Left renal cortex interstitium (tissue), 4 donors: ENCODE measurements around the gene SUN1. TPM values are rescaled to one million over a fixed set of nuclear protein-coding genes. Genes with fewer than 3 reads are reported as not detected.
"Not testable (repeated sequence)": the region's sequence is repeated elsewhere in the genome, so short reads cannot be mapped to it uniquely, and the experiment has no call there.

Source experiments
- DNase-seq, 4 donors: peaks; one replicate each; pipeline ENCODE4 v3.0.0-alpha.2; 2013; ENCODE audit warnings: low read depth in 4 of 4, low spot score in 2 of 4, missing footprints in 1 of 4
- polyA plus RNA-seq, 4 donors: library from polyadenylated mRNA; unstranded; fragments of 120-200 nt; gene quantifications; one replicate each; pipeline ENCODE4 v1.2.1, GENCODE V29; 2013; ENCODE audit not compliant: insufficient read length in 4 of 4

The SUN1 gene
- polyA plus RNA-seq, 4 donors: 107 to 191 (median 147) TPM

DNA sequence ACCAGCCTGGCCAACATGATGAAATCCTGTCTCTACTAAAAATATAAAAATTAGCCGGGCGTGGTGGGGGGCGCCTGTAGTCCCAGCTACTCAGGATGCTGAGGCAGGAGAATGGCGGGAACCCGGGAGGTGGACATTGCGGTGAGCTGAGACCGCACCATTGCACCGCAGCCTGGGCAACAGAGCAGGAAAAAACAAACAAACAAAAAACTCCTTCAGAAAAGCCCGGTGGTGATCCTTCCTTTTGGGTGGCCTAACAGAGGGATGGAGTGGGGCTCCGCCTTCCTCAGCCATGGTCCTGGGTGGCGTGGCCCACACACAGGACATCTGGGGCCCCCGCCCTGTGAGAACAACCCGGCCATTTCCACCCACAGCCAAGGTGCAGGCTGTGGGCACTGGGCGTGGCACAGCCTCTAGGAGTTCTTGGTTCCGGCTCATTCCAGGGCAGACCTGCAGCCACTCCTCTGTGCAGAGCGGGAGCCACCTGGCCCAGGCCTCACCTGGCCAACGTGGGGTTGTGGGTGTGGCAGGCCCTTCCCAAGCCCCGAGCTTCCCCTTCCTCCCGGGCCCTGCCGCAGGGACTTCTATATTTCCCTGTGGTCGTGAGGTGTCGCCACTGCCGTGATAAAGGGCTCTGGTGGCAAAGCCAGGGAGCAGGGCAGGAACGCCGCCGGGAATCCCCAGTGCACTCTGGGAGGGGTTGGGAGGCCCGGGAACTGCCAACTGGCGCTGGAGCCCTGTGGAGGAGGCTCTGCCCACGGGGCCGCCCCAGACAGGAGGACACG is 81.7 kb downstream of the SUN1 start:
- DNase-seq: no peak

DNA sequence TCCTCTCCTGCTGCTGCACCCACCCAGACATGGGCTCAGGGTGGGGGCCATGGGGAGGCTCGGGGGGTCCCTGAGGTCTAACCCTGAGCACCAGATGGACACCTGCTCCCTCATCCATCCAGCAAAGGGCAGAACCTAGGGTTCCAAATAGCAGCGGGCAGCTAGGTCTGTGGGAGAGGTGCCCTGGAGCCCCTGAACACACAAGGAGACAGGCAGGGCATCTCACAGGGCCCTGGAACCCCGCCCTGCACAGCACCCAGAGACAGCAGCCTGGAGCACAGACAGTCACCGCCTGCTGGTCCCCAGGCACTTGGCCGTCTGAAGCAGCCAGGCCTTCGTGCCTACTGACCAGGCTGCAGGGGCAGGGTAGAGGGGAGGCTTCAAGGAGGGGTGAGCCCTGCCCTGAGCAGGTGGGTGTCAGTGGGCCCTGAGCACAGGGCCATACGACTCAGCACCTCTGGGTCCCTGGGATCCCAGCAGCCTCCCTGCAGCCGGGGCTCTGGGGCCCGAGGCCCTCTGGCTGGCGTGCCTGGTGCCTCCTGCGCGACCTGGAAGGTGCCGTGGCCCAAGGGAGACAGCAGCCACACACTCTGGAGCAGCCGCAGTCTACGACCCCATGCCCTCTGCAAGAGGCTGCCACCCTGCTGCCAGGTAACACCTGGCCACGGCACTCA is 82.4 kb downstream of the SUN1 start:
- DNase-seq: no peak

DNA sequence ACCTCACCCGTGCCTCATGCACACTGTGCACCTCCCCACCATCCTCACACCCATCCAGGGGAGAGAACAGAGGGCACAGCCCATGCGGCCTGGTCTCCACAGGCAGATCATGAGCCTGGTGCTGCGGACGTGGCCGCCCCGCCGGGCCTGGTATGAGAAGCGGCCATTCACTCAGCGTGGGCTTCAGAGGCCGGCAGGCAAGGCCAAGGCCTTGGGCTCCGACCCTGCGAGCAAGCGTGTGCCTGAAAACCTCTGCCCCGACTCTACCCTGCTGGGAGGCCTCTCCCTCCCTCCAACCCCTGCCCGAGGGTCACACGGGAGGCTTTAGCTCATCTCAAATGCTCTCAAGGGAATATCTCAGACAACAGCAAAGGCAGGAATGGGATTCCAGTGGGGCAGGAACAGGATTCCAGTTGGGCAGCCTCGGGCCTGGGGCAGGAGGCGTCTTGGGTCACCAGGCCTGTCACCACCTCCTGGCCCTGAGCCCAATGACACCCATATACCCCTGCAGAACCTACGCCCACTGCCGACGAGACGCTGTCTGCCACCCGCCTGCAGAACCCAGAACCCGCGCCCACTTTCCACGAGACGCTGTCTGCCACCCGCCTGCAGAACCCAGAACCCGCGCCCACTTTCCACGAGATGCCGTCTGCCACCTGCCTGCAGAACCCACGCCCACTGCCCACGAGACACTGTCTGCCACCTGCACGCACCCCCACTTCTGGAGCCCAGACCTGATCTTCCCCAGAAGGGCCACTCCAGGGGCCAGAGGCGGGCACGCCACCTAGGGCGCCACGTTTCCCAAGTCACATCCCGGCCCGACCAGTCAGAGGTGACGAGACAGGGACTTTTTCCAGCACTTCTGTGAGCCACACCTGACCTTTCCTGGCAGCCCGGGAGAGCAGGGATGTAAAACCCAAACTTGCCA is 83.3 kb downstream of the SUN1 start:
- no peak for DNase-seq

DNA sequence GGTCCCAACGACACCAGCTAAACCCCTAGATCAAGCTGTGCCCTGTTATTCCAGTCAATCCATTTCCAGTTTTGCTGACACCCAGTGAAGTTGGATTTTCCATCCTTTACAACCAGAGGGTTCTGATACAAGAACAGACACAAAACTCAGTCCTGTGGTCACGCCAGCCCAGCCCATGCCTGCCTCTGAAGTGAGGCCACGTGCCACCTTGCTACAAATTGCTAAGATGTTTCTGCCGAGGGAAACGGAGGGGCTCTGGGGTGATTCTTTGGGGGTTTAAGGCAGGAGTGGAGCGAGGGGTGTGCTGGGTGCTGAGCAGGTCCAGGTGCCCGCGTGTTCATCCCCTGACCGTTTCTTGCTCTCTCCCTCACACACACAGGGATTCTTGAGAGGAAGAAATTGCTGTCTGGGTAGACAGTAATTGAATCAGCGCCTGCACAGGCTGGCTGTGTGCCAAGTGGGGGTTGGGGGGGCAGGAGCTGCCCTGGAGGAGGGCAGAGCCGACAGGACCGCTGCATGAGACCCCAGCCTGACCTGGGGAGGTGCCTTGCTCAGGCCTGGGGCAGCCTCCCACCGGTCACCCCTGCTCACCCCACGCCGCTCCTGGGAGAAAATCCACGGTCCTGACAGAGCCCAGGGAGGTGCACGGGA is 84.1 kb downstream of the SUN1 start:
- no peak for DNase-seq

DNA sequence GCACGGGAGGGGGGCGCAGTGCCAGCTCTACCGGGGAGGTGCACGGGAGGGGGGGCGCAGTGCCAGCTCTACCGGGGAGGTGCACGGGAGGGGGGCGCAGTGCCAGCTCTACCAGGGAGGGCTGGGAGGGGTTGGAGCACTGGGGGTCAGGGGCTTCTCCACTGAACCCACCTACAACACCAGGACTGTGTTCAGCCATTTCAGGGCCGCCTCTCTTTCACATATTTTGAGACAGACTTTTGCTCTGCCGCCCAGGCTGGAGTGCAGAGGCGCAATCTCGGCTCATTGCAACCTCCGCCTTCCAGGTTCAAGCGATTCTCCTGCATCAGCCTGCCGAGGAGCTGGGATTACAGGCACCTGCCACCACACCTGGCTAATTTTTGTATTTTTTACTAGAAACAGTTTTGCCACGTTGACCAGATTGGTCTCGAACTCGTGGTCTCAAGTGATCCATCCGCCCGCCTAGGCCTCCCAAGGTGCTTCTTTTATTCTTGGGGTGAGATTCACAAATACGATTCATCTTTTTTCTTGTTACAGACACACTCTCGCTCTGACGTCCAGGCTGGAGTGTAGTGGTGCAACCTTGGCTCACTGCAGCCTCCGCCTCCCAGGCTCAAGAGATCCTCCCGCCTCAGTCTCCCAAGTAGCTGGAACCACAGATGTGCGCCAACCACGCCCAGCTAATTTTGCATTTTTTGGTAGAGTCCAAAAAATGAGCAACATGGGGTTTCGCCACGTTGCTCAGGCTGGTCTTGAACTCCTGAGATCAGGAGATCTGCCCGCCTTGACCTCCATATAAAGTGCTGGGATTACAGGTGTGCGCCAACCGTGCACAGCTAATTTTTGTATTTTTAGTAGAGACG is 85.2 kb downstream of the SUN1 start:
- DNase-seq: no peak

DNA sequence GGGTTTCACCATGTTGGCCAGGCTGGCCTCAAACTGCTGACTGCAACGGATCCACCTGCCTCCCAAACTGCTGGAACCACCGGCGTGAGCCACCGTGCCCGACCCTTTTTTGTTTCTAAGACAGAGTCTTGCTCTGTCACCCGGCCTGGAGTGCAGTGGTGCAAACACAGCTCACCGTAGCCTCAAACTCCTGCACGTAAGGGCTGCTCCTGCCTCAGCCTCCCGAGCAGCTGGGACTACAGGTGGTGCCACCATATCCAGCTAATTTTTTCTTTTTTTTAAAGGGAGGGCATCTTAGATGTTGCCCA is 85.8 kb downstream of the SUN1 start:
- DNase-seq: no peak

DNA sequence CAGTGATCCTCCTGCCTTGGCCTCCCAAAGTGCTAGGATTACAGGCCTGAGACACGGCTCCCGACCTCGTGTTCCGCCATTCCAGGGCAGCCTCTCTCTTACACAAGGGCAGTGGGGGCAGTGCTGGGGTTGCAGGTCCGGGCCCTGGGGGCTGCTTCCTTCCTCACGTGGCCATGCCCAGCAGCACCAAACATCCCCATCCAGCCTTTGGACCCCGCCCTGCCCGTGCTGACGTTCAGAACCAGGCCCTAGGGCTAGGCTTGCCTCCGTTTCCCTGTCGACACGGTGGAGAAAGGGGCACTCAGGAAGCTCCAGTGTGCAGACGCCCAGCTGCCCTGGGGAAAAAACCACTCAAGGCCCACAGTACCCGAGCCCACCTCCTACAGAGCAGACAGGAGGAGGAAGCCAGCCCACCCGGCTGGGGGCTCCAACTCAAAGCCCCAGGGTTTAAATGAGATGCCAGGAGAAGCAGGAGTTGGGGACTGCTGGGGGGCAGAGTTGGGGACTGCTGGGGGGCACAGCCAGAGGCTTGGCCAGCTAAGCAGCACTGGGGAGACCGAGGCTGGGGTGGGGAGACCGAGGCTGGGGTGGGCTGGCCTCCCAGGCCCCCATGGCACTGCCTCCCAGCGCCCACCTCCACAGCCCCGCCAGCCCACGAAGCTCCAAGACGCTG is 86.3 kb downstream of the SUN1 start:
- no peak for DNase-seq

DNA sequence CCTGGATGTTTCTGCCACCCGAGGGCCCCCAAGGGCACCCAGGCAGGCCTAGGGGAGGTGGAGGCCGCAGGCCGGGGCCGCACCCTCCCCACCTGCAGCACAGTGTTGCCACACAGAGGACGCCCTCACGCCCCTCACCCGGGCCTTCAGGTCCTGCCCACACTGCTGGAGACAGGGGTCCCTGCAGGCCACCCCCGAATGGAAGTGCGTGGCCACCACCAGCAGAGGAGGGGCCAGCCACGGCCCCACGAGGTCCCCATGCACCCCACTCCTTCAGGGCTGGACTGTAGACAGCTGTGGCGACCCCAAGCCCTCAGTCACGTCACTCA is 86.8 kb downstream of the SUN1 start:
- no peak for DNase-seq

DNA sequence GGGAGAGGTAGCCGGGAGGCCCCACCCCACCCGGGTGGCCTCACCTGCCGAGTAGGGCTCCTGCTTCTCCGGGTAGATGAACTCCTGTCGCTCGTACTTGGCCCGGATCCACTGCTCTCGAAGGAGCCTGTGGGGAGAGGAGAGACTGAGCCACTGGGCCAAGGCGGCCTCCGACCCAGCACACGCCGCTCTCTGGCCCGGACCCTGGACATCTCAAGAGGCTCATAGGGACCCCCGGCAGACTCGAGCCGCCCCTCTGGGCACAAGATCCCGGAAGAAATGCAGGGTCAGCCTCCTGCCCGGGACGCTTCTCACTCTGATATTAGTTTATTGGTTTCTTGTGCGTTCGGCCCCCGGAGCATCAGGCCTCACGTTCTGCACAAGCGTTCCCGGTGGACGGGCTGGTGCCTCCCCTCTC is 87.7 kb downstream of the SUN1 start:
- no peak for DNase-seq

DNA sequence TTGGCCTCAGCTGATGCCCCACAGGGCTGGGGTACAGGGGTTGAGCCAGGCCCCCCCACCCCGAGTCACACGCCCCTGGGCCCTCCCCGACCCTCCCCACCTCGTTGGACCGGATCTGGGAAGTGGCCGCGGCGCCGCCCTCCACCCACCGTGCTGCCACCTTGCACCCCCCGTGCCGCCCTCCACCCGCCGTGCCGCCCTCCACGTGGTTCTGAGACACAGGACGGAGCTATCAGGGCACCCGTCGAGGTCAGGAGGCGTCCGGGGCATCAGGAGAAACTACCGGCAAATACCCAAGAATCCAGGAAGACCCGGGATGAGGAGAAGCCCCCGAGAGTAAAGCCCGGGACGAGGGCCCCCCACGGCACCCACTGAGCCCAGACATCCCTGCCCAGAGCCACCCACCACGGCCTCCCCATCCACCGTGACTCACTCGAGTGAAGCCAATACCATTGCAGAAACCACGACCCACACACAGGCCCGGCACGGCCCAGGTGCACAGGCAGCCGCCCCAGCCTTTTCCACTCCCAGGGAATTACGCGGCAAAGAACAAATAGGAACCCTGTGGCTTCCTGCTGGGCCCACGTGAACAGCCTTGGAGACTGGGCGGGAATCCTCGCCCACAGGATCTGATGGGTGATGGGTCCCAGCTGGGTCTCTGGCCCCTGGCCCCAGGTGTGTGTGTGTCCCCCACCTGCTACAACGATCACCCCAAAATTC is 88.2 kb downstream of the SUN1 start:
- DNase-seq: no peak

DNA sequence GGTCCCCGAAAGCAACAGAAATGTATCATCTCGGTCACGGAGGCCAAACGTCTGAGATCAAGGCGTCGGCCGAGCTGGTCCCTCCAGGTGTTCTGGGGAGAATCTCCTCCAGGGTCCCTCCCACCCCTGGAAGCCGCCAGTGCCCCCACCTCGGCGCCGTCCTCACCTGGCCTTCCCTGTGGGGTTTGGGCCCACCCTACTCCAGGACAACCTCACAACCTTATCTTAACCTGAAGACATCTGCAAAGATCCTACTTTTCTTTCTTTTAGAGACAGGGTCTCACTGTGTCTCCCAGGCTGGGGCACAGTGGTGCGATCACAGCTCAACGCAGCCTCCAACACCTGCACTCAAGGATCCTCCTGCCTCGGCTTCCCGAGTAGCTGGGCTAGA is 88.8 kb downstream of the SUN1 start:
- no peak for DNase-seq

DNA sequence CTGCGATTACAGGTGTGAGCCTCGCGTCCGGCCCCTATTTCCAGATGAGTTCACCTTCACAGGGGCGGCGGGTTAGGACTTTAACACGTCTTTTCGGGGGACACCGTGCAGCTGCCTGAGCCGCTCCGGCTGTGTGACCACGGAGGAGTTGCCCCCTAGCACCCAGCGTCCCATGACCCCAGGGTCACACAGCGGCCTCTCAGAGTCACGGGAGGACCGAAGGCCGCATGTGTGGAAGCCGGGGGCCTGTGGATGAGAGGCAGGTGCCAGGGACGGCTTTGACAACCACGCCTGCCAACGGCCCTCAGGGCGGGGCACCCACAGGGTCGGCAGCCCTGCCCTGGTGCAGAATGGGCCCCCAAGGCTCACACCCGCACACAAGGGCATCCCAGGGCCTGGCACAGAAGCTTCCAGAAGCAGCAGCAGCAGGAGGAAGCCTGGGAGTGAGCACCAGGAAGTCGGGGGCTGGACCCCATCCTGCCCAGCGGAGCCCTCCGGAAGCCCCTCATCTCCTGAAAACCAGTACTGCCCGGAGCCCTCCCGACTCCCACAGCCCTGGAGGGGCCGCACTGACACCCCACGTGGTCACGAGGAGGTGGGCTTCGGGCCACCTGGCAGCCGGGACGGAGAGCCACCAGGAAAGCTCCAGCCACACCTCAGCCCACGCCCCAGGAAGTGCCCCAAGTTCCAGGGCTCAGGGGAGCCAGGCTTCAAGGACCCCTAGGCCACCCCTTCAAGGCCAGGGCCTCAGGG is 89.5 kb downstream of the SUN1 start:
- no peak for DNase-seq

DNA sequence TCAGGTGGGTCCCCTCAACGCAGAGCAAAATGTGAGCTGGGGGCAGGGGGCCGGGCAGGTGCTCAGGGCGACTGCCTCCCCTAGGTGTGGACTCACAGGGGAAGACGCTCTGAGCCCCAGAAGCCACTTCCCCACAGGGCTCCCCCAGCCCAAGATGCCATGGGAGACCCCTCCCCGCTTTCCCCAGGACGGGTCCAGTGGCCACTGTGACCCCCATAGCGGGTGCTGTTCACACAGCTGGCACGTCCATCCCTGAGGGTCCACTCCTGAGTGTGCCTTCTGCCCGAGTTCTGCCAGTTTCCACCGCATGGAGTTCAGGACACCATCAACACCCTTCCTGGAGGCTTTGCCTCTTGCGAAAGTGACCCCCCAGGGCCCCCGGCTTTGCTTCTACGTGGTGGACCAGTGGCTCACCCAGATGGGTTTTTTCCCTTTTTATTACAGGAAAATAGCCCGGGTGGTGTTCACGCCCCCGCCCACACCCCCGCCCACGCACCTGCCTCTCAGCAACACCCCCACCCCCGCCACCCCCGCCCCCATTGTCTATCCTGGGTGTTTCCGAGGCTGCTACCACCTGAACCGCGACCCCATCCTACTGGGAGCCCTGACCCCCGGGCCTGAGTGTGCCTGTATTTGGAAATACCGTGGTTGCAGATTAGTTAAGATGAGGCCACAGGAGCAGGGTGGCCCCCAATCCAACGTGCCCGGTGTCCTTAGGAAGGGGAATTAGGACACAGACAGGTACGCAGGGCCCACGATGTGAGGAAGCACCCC is 90.2 kb downstream of the SUN1 start:
- no peak for DNase-seq

DNA sequence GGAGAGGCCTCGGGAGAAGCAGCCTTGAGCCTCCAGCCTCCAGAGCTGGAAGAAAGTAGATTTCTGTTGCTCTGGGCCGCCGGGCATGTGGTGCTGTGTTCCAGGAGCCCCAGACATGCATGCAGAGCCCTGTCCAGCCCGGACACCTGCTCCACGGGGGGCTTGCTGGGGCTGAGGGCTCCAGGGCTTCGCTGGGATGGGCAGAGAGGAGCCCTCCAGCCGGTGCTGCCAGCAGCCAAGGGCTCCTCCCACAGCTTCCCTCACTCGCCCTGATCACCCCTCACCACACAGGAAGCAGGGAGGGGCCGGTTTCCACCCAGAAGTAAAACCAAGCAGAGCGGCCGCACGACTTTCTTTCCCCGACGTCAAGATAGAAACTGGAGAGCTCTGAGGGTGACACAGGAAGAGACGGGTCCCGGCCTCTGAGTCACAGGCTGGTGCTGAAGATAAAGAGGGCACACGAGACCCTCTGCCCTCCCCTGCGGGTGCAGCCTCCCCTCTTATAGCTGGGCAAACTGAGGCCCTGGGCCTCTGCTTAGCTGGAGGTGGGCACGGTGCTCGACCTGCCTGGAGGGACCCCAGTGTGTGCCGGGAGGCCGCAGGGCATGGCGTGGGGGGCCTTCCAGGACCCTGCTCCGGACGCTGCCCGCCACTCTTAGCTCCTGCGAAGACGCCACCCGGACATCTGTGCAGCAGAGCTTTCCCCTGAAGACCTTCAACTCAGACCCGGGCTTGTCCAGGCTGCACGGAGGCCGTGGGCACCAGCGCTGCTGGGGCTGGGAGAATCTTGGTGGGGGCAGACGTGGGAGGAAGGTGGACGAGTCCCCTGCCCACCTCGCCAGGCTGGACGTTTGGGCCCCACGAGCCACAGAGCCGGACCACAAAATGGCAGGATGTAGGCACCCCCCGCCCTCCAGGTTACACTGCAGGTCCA is 91.1 kb downstream of the SUN1 start:
- DNase-seq: no peak

DNA sequence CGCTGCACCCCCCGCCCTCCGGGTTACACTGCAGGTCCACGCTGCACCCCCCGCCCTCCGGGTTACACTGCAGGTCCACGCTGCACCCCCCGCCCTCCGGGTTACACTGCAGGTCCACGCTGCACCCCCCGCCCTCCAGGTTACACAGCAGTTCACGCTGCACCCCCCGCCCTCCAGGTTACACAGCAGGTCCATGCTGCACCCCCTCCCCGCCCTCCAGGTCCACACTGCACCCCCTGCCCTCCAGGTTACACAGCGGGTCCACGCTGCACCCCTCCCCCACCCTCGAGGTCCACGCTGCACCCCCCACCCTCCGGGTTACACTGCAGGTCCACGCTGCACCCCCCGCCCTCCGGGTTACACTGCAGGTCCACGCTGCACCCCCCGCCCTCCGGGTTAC is 91.8 kb downstream of the SUN1 start:
- not testable (repeated sequence) for DNase-seq
